Osteoblast (primary cell): Measurements from ENCODE around the gene DHX36. TPM values are rescaled to one million over a fixed set of nuclear protein-coding genes. Genes with fewer than 3 reads are reported as not detected.

Experiments used
- DNase-seq: peaks from one replicate; pipeline ENCODE4 v3.0.0; 2011; ENCODE audit warnings: low spot score, mixed read lengths; ENCODE audit not compliant: insufficient read length; ENCODE audit errors: missing footprints
- H2AFZ ChIP-seq: 2 replicates; pipeline ENCODE4 v1.6.0; 2011; ENCODE audit warnings: mild to moderate bottlenecking, low read length
- H3K27ac ChIP-seq: 2 replicates; pipeline ENCODE4 v1.5.1; 2011; ENCODE audit warnings: mild to moderate bottlenecking, low read depth, low read length, moderate library complexity
- H3K27me3 ChIP-seq: 2 replicates; pipeline ENCODE4 v1.6.0; 2012; ENCODE audit warnings: mild to moderate bottlenecking, control low read depth, inconsistent platforms, low read length, moderate library complexity; ENCODE audit not compliant: insufficient read depth
- H3K36me3 ChIP-seq: 2 replicates; pipeline ENCODE4 v1.5.1; 2011; ENCODE audit warnings: mild to moderate bottlenecking, low read length, control low read depth, moderate library complexity; ENCODE audit not compliant: insufficient read depth
- H3K4me1 ChIP-seq: 2 replicates; pipeline ENCODE4 v1.5.1; 2011; ENCODE audit warnings: mild to moderate bottlenecking, low read length, control low read depth, moderate library complexity; ENCODE audit not compliant: insufficient read depth
- H3K4me2 ChIP-seq: 2 replicates; pipeline ENCODE4 v1.6.0; 2011; ENCODE audit warnings: mild to moderate bottlenecking, low read length; ENCODE audit not compliant: insufficient read depth
- H3K4me3 ChIP-seq: fragments of 200-600 bp; sonication (generic); 3 replicates; pipeline ENCODE4 v1.5.1; 2012; ENCODE audit warnings: mild to moderate bottlenecking, low read length, inconsistent platforms; ENCODE audit not compliant: insufficient read depth
- H3K79me2 ChIP-seq: 2 replicates; pipeline ENCODE4 v1.6.0; 2012; ENCODE audit warnings: mild to moderate bottlenecking, low read length, control low read depth, inconsistent platforms; ENCODE audit not compliant: insufficient read depth
- H3K9me3 ChIP-seq: 2 replicates; pipeline ENCODE4 v1.5.1; 2011; ENCODE audit warnings: low read depth, low read length, control low read depth
- H4K20me1 ChIP-seq: 2 replicates; pipeline ENCODE4 v1.6.0; 2012; ENCODE audit warnings: mild to moderate bottlenecking, low read length, control low read depth; ENCODE audit not compliant: insufficient read depth
- total RNA-seq: library from RNA; depleted of rRNA; stranded (reverse); fragments of >200 nt; gene quantifications from 2 replicates; pipeline ENCODE4 v1.2.3, GENCODE V29; 2012
- TF ChIP-seq, protein P1 (sequence below): IDR thresholded peaks from 2 replicates; pipeline ENCODE4 v1.5.1; 2011; ENCODE audit warnings: mild to moderate bottlenecking, low read depth, low read length, moderate library complexity; ENCODE audit errors: extremely low read depth

DHX36 gene
- total RNA-seq, 1 donor = 40.2 TPM

DNA sequence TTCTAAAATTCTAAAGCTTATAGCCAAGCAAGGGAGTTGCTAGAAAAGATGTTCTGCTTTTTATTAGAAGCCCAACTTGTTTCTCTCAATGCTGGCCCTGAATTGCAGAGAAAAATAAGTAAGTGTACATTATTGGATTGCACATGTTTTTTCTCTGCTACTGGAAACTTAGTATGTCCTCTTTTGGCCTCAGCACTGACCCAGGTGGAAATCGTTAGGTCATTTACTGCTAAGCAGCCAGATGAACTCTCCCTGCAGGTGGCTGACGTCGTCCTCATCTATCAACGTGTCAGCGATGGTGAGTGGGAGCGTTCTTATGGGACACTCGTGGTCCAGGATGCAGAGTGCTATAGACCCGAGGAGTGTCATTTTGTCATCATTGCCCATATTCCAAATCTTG is 69.8 kb downstream of the DHX36 start:
- H3K27me3 ChIP-seq = no peaks in the 10 kb centered on the region
- no peak for DNase-seq
- TF ChIP-seq, protein P1, sequence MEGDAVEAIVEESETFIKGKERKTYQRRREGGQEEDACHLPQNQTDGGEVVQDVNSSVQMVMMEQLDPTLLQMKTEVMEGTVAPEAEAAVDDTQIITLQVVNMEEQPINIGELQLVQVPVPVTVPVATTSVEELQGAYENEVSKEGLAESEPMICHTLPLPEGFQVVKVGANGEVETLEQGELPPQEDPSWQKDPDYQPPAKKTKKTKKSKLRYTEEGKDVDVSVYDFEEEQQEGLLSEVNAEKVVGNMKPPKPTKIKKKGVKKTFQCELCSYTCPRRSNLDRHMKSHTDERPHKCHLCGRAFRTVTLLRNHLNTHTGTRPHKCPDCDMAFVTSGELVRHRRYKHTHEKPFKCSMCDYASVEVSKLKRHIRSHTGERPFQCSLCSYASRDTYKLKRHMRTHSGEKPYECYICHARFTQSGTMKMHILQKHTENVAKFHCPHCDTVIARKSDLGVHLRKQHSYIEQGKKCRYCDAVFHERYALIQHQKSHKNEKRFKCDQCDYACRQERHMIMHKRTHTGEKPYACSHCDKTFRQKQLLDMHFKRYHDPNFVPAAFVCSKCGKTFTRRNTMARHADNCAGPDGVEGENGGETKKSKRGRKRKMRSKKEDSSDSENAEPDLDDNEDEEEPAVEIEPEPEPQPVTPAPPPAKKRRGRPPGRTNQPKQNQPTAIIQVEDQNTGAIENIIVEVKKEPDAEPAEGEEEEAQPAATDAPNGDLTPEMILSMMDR = no peak

DNA sequence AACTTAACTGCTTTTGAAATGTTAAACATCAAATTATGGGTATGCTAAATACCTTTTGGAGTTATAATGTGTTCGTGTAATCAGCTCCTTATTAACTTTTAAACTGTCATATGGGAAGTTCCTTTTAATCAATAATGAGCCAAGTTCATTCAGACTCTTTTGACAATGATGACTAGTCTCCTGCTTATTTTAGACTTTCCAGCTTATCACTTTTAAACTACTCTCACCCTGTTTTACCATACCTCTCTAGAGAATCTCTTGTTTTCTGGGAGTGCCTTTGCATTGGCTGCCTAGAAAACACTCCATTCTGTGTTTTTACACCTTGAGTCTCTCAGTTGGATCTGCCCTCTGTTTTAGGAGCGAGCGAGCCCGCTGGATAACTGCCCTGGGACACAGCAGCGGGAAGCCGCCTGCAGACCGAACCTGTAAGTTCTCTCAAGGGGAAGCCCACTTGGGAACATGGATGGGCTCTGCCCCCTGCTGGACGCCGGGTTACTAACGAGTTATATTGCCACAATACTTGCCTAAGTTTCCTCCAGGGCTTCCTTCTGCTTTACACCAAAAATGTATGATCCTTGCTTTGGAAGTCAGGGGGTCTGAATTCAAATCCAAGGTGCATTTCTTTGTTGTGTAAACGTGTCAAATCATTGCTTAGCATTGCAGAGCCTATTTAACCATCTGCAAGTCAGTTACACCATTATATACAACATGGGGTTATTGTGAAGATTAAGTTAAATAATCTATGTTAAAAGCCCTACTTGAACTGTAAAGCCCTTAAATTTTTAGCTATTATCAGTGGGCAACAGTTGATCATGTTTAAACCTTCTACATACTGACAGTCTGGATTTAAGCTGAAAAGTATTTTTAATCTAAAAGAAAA is 71.3 kb downstream of the DHX36 start:
- peak overlapping the region; percentile 52 for H3K4me3 ChIP-seq
- H3K79me2 ChIP-seq = no peaks in the 10 kb centered on the region
- peak overlapping the region; percentile 78 for H3K4me2 ChIP-seq
- H3K36me3 ChIP-seq = peaks cover 16% of the 10 kb centered on the region
- no peaks in the 10 kb centered on the region for H3K9me3 ChIP-seq
- no peaks in the 10 kb centered on the region for H4K20me1 ChIP-seq
- H3K27me3 ChIP-seq = no peaks in the 10 kb centered on the region
- TF ChIP-seq, protein P1 = peak; percentile 96
- no peaks in the 10 kb centered on the region for H3K4me1 ChIP-seq
- peak; percentile 90 for DNase-seq
- no peak overlapping the region for H3K27ac ChIP-seq
- no peak overlapping the region for H2AFZ ChIP-seq

More for the DNA sequence above, 69.8 kb downstream of the DHX36 start:
- peaks cover 21% of the 10 kb centered on the region for H3K36me3 ChIP-seq
- no peaks in the 10 kb centered on the region for H4K20me1 ChIP-seq
- no peak overlapping the region for H3K4me3 ChIP-seq
- no peaks in the 10 kb centered on the region for H3K4me1 ChIP-seq
- H3K9me3 ChIP-seq = no peaks in the 10 kb centered on the region
- no peaks in the 10 kb centered on the region for H3K79me2 ChIP-seq
- H3K27ac ChIP-seq = no peak overlapping the region
- no peak overlapping the region for H3K4me2 ChIP-seq
- H2AFZ ChIP-seq = no peak overlapping the region

DNA sequence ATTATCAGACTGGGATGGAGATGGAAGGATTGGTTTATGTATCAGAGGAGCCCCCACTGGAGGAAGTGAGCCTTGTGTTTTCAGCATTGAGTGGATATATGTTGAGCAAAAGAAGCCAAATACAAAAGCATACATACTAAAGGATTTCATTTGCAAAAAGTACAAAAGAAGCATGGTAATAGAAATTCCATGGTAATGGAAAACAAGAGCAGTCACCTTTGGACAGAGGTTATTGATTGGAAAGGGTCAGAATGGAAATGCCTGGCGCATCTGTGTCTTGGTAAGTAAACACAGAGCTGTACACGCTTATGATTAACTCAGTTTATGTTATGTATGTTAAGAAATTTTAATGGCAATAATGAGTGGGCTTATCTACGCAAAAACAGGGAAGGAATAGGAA is 72.7 kb downstream of the DHX36 start:
- Histone ChIP-seq H3K4me2 (no peak overlapping the region), H3K27me3 (no peaks in the 10 kb centered on the region), H4K20me1 (no peaks in the 10 kb centered on the region), H2AFZ (no peak overlapping the region), H3K4me3 (no peak overlapping the region), H3K79me2 (no peaks in the 10 kb centered on the region), H3K36me3 (peaks cover 14% of the 10 kb centered on the region), H3K9me3 (no peaks in the 10 kb centered on the region), H3K27ac (no peak overlapping the region), H3K4me1 (no peaks in the 10 kb centered on the region)
- no peak for DNase-seq
- TF ChIP-seq, protein P1 = no peak

DNA sequence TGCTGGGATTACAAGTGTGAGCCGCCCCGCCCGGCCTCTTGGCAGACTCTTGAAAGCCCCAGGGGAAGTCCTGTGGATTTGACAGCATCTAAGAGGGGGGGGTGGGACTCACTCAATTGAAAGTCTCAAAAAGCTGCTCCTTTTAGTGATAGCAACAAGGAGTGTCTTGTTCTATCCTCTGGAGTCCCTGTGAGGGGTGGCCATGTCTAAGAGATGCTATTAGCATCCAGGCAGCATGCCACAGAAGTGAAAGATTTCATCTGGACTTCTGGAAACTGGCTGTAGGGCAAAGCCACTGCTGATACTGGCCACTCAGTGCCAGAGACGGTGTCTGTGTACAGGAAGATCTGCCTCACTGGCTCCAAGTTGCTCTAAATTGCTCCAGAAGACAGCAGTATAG is 74.0 kb downstream of the DHX36 start:
- Histone ChIP-seq H4K20me1 (no peaks in the 10 kb centered on the region), H3K4me2 (no peak overlapping the region), H3K4me1 (no peaks in the 10 kb centered on the region), H3K36me3 (peaks cover 10% of the 10 kb centered on the region), H3K79me2 (no peaks in the 10 kb centered on the region), H3K27me3 (no peaks in the 10 kb centered on the region), H2AFZ (no peak overlapping the region), H3K4me3 (no peak overlapping the region), H3K9me3 (no peaks in the 10 kb centered on the region), H3K27ac (no peak overlapping the region)
- no peak for DNase-seq
- TF ChIP-seq, protein P1 = no peak
